ENCODE data around the gene KLF13. TPM values are rescaled to one million over a fixed set of nuclear protein-coding genes. Genes with fewer than 3 reads are reported as not detected.

KLF13 gene
- total RNA-seq, 1 donor from 2014 or later = 62.3 TPM

- no peak for TF ChIP-seq CTCF (IDR thresholded peaks at IDR 0.05; ENCODE audit: borderline replicate concordance)
- Histone ChIP-seq H3K9me3 (replicated peaks) (no peaks in the 10 kb centered on the region), H3K27me3 (ENCODE audit: low read depth) (no peaks in the 10 kb centered on the region), H3K27ac (replicated peaks) (peak overlapping the region; percentile 100), H3K36me3 (no peaks in the 10 kb centered on the region), H3K4me1 (peaks cover 64% of the 10 kb centered on the region), H3K4me3 (peak overlapping the region; percentile 97)
- peak; percentile 74 for DNase-seq
- intact Hi-C loops (cut with micrococcal nuclease) = no loop called here
Measured at GRCh38 chr15:31326875-31327668, 437 bp downstream of the KLF13 start.

- H3K27ac ChIP-seq (replicated peaks) = peak overlapping the region; percentile 100
- H3K36me3 ChIP-seq = no peaks in the 10 kb centered on the region
- peak overlapping the region; percentile 97 for H3K4me3 ChIP-seq
- H3K4me1 ChIP-seq = peaks cover 72% of the 10 kb centered on the region
- DNase-seq = peak; percentile 75
- no peaks in the 10 kb centered on the region for H3K27me3 ChIP-seq (ENCODE audit: low read depth)
- TF ChIP-seq CTCF (IDR thresholded peaks at IDR 0.05; ENCODE audit: borderline replicate concordance) = peak; percentile 24
- no peaks in the 10 kb centered on the region for H3K9me3 ChIP-seq (replicated peaks)
- intact Hi-C loops (cut with micrococcal nuclease) = no loop called here
Measured at GRCh38 chr15:31327669-31328427, 1.2 kb downstream of the KLF13 start.

- DNase-seq = peak; percentile 59
- Histone ChIP-seq H3K9me3 (replicated peaks) (no peaks in the 10 kb centered on the region), H3K27ac (replicated peaks) (peak overlapping the region; percentile 100), H3K4me1 (peaks cover 78% of the 10 kb centered on the region), H3K36me3 (no peaks in the 10 kb centered on the region), H3K4me3 (peak overlapping the region; percentile 97), H3K27me3 (ENCODE audit: low read depth) (no peaks in the 10 kb centered on the region)
- intact Hi-C loops (cut with micrococcal nuclease) = no loop called here
- no peak for TF ChIP-seq CTCF (IDR thresholded peaks at IDR 0.05; ENCODE audit: borderline replicate concordance)
Measured at GRCh38 chr15:31328428-31328968, 1.9 kb downstream of the KLF13 start.

GRCh38 chr15:31328969-31329639, 2.5 kb downstream of the KLF13 start:
- H3K4me3 ChIP-seq = peak overlapping the region; percentile 97
- no peaks in the 10 kb centered on the region for H3K9me3 ChIP-seq (replicated peaks)
- H3K27me3 ChIP-seq (ENCODE audit: low read depth) = no peaks in the 10 kb centered on the region
- peaks cover 84% of the 10 kb centered on the region for H3K4me1 ChIP-seq
- peak overlapping the region; percentile 100 for H3K27ac ChIP-seq (replicated peaks)
- DNase-seq = no peak
- intact Hi-C loops (cut with micrococcal nuclease) = no loop called here
- no peaks in the 10 kb centered on the region for H3K36me3 ChIP-seq
- TF ChIP-seq CTCF (IDR thresholded peaks at IDR 0.05; ENCODE audit: borderline replicate concordance) = no peak

GRCh38 chr15:31329640-31330010, 3.0 kb downstream of the KLF13 start:
- H3K36me3 ChIP-seq = no peaks in the 10 kb centered on the region
- intact Hi-C loops (cut with micrococcal nuclease) = loop anchor here (10.0 kb wide), 1 partner anchor 65 kb away; no protein-coding TSS in a partner anchor
- H3K27ac ChIP-seq (replicated peaks) = peak overlapping the region; percentile 100
- H3K9me3 ChIP-seq (replicated peaks) = no peaks in the 10 kb centered on the region
- TF ChIP-seq CTCF (IDR thresholded peaks at IDR 0.05; ENCODE audit: borderline replicate concordance) = no peak
- no peak for DNase-seq
- H3K4me3 ChIP-seq = peak overlapping the region; percentile 97
- peaks cover 84% of the 10 kb centered on the region for H3K4me1 ChIP-seq
- H3K27me3 ChIP-seq (ENCODE audit: low read depth) = no peaks in the 10 kb centered on the region
